ENCODE measurements around the gene ATMIN. TPM values are rescaled to one million over a fixed set of nuclear protein-coding genes. Genes with fewer than 3 reads are reported as not detected.

The ATMIN gene
- total and polyA plus RNA-seq, 10 of the 15 experiments (the other 5 are each of a cell fraction or from before 2014, with no cell fraction given), result 5.2 to 28.9 (median 18.3) TPM

- Histone ChIP-seq H3K36me3 (ENCODE audit: control insufficient read depth in 2 of 2, insufficient read depth in 2 of 2, low read length in 1 of 2) (peaks cover 3 to 10% of the 10 kb centered on the region in 2 experiments), H3K27me3 (replicated peaks in 1 of 2; ENCODE audit: control insufficient read depth in 2 of 2, insufficient read depth in 2 of 2, low read length in 1 of 2) (no peaks in the 10 kb centered on the region), H3K4me2 (ENCODE audit: control insufficient read depth, insufficient read depth) (no peak overlapping the region), H2AFZ (ENCODE audit: control insufficient read depth, low read depth, low read length) (no peak overlapping the region), H3K9me3 (replicated peaks; ENCODE audit: control insufficient read depth, insufficient read depth, low read length) (no peaks in the 10 kb centered on the region), H3K4me1 (ENCODE audit: control insufficient read depth, insufficient read depth, low read length) (no peaks in the 10 kb centered on the region), H3K4me3 (no peak overlapping the region), H3K79me2 (ENCODE audit: control insufficient read depth, insufficient read depth, low read length) (peaks cover 34% of the 10 kb centered on the region), H4K20me1 (ENCODE audit: control insufficient read depth, insufficient read depth) (peaks cover 3% of the 10 kb centered on the region; the same call in 1 of the 2 replicates), H3K27ac (ENCODE audit: control insufficient read depth, insufficient read depth) (no peak overlapping the region), H3K9ac (ENCODE audit: control insufficient read depth, insufficient read depth, low read length) (no peak overlapping the region)
- ChIA-PET SMC1A (ENCODE audit: uncharacterized antibody, unreplicated experiment) (interaction anchor here (1.3 kb wide), 1 partner anchor 12 kb away, joined by 3 read pairs; no protein-coding TSS in a partner anchor), CTCF (interaction anchor here (1.3 to 4.0 kb wide), 2 partner anchors 13 to 23 kb away, joined by 3 to 20 read pairs; no protein-coding TSS in a partner anchor), RAD21 (ENCODE audit: unreplicated experiment) (no interaction called here), POLR2A (interaction anchor here (0.6 to 0.7 kb wide), 2 partner anchors 199 to 860 kb away, joined by 3 to 5 read pairs; no protein-coding TSS in a partner anchor)
- 95% methylated on average over 2 of the region's 2 CpGs for WGBS (ENCODE audit: insufficient coverage, insufficient replicate concordance, low lambda C conversion rate, missing lambda C conversion rate)
- in situ Hi-C loops (cut with MboI) (no loop called here), intact Hi-C loops (cut with micrococcal nuclease; ENCODE audit: unreplicated experiment) (no loop called here)
- BruUV-seq (replicated peaks), result no TSS peak
- no peak for FAIRE-seq
- DNase-seq (ENCODE audit: low read depth, low spot score), result no peak
- no peak for ATAC-seq
- no peak for TF ChIP-seq KDM1A (IDR thresholded peaks at IDR 0.05; ENCODE audit: borderline replicate concordance)
- no peak for TF ChIP-seq POU2F2 (IDR thresholded peaks at IDR 0.05; ENCODE audit: borderline replicate concordance, low read depth, low read length)
- TF ChIP-seq NFXL1 (IDR thresholded peaks at IDR 0.05; ENCODE audit: borderline replicate concordance), result no peak
- TF ChIP-seq STAT1 (conservative IDR thresholded peaks at IDR 0.05), result no peak
- no peak for TF ChIP-seq MTA3 (IDR thresholded peaks at IDR 0.05; ENCODE audit: borderline replicate concordance, low read length)
- TF ChIP-seq RB1 (IDR thresholded peaks at IDR 0.05; ENCODE audit: borderline replicate concordance), result no peak
- TF ChIP-seq YBX1 (IDR thresholded peaks at IDR 0.05), result no peak
- no peak for TF ChIP-seq NKRF (conservative IDR thresholded peaks at IDR 0.05)
- TF ChIP-seq SPI1 (IDR thresholded peaks at IDR 0.05; ENCODE audit: borderline replicate concordance, insufficient read depth, low read depth, low read length), result no peak
- no peak for TF ChIP-seq ZNF687 (IDR thresholded peaks at IDR 0.05)
- TF ChIP-seq WRNIP1 (IDR thresholded peaks at IDR 0.05; ENCODE audit: borderline replicate concordance, low read depth, low read length), result no peak
- TF ChIP-seq MEF2B (IDR thresholded peaks at IDR 0.05; ENCODE audit: partially characterized antibody, poor library complexity, severe bottlenecking), result no peak
- TF ChIP-seq RFX5 (IDR thresholded peaks at IDR 0.05; ENCODE audit: low read depth, low read length), result no peak
Measured at GRCh38 chr16:80990978-80991377, 44.7 kb upstream of the ATMIN start.
